ENCODE measurements around the gene COL13A1.

COL13A1 gene

DNA sequence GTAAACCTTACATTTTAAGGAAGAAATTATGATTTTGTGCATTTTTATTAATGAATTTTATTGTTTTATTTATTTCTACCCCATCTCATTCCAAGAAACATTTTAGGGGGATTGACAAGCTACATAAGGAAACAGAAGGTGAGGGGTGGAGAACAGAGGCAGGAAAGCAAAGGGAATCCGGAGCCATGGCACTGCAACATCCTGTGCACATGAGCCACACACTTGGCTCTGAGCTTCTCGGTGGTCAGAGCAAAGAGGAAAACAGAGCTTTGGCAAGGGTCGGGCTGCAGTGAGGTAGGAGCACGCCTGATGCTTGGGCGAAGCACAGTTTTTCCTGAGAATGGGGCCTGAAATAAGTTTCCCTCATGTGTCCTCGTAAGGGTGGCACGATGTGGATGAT is 68.9 kb downstream of the COL13A1 start:
- no peak for DNase-seq

DNA sequence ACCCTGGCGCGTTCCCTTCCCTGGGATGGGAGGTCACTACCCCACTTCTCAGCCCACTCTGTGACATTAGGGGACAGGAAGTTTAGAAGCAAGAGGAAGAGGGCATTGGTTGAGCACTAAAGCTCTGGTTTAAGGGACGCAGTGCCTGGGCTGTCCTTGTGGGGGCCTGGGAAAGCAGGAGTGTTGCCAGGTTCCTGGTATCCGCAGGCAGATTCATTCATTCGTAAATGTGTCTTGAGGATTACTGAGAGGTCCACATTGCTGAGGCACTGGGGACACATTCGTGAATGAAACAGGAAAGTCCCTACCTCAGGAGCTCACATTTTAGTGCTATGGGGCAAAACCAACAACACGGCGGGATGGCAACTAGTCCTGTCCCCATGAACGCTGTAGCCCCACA is 69.4 kb downstream of the COL13A1 start:
- no peak for DNase-seq

DNA sequence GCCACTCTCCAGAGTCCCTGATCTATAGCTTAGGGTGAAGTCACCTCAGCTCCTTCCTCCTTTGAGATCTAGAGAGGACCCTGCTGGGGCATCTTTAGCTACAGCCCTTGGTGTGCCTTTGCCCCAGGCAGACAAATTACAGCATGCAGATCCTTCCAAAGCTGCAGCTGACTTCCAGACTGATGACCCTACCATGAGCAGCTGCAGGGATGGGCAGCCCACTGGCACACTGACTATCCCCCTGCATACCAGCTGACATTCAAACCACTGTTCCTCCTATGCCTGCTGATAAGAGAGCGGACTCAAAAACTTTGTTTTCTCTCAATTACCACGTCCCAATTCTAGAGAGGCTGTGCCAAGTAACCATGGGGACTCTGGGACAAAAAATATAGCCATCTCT is 70.6 kb downstream of the COL13A1 start:
- no peak for DNase-seq

DNA sequence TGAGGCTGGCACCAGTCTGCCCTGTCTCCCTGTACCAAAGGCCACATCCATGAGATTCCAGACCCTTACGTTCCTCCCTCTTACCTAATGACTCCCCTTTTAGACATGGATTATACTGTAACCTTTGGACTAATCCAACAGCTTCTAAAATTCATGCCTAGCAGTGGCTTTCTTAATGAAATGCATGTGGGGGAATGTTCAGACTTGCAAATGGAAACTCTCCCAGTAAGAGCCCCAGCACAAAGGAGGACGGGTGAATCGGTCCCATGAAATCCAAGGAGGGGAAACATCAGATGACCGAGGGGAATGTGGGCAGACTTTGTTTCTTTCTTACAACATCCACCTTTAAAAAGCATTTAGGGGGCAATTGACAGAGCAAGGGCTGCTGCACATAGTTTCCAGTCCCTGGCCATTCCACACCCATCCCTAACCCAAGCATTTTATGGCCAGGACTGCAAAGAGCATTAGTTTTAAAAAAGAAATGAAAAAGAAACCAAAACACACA is 71.5 kb downstream of the COL13A1 start:
- no peak for DNase-seq

DNA sequence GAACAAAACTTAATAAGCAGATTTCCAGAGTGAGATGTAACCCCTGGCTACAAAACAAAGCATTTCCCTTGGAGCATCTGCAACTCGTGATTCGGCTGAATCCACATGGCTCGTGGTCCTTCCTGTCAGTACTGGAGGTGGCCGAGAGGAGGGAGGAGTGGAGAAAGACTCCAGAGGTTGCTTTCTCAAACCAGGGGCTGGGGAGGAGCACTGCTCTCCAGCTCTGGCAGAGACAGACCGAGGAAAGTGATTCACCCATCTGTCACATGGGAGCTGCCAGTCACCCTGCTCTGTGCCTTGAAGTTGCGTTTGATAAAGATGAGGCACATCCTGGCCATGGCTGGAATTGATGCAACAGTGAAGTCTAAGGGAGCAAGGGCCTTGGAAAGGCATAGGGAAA is 72.7 kb downstream of the COL13A1 start:
- no peak for DNase-seq

GRCh38 chr10:69875856-69876255 is 74.2 kb downstream of the COL13A1 start:
- no peak for DNase-seq

DNA sequence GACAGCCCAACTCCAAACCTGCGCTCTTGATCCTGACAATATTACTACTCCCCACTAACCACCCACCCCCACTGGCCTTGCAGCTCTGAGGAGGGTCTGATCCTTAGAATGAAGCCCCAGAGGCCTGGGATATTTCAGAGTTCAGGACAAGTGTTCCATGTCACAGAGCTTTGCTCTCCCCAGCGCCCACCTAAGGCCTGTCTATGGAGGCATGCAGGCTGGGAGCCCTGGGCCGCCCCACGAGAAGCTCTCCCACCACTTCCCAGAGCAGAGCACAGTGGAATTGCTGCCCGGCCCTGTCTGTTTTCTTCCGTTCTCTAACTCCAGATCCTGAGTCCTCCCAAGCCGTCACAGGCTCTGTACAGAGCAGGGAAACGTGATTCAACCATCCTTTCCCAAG is 74.6 kb downstream of the COL13A1 start:
- no peak for DNase-seq

- DNase-seq: no peak
Measured at GRCh38 chr10:69876931-69877330, 75.2 kb downstream of the COL13A1 start.

GRCh38 chr10:69878038-69878437 is 76.3 kb downstream of the COL13A1 start:
- DNase-seq: no peak

DNA sequence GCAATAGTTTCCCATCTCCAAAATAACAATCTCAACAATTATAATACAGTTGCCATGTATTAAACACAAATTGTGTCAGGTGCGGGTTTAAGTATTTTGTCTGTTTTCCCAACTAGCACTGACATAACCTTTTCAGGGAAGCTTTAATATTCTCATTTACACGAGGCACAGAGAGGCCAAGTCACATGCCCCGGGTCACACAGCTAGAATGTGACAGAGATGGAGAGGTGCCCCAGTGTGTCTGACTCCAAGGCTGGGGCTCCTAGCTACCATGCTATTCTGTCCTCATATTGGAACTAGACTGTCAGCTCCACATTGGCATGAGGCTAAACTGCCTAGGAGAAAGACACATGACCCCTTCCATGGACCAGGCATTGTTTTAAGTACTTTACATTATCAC is 77.2 kb downstream of the COL13A1 start:
- DNase-seq: no peak

GRCh38 chr10:69879634-69880257 is 78.0 kb downstream of the COL13A1 start:
- no peak for DNase-seq

- no peak for DNase-seq
Measured at GRCh38 chr10:69880301-69881081, 78.8 kb downstream of the COL13A1 start.

- no peak for DNase-seq
Measured at GRCh38 chr10:69881202-69881601, 79.5 kb downstream of the COL13A1 start.

GRCh38 chr10:69883310-69884023 is 81.8 kb downstream of the COL13A1 start:
- DNase-seq: no peak

- no peak for DNase-seq
Measured at GRCh38 chr10:69884024-69884367, 82.3 kb downstream of the COL13A1 start.

GRCh38 chr10:69884686-69885085 is 83.0 kb downstream of the COL13A1 start:
- DNase-seq: no peak

DNA sequence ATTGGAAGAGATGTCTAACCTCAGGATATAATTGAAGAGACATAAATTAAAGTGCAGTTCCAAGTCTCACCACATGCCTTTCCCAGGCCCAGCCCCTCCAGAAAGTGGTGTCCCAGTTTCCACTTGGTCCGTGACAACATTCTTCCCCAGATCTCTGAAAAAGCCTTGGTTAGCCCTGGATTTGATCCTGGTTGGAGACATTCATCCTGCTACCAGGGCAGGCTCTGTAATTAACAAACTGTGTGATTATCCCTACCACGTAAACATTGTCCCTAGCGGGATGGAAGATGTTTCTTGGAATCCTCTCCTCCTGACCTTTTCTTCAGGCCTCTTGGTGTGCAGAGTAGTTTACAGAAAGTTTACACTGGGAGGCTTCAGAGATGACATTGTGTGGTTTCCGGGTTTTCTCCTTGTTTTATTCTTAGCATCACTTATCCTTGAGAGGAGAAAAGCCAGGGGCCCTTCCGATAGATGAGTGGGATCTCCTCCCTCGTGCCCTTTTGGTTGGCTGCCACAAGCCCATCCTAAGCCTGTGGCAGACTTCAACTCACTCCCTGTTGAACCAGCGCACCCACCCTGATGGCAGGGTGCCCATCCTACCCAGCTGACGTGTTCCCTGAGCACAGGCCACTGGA is 83.8 kb downstream of the COL13A1 start:
- DNase-seq: no peak

DNA sequence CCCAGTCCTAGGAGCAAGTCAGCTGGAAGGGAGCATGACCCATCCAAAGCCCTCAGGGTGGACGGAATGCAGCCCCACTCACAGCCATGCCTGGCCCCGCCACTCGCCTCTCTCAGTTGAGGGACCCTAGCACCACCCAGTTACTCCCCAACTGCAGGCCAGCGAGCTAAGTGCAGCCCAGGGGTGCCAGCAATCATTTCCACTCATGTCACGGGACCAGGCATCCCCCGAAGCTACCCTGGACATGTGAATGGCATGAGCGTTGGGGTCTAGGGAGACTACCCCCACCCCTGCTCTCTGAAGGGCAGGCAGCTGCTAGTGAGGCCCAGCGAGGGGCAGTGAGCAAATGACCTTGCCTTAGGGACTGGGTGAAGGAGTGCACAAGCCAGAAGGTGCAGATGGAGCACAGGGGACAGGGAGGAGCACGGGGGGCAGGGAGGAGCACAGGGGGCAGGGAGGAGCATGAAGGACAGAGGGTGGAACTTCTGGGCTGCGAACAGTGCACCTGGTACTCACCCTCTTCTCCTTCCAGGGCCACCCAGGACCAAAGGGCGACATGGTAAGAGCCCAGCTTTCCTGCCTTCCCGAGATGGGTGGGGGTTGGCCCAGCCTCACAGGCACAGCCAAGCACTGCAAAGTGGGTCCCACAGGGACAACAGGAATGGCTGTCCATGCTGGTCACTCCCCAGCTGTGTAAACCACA is 87.3 kb downstream of the COL13A1 start:
- DNase-seq: no peak

DNA sequence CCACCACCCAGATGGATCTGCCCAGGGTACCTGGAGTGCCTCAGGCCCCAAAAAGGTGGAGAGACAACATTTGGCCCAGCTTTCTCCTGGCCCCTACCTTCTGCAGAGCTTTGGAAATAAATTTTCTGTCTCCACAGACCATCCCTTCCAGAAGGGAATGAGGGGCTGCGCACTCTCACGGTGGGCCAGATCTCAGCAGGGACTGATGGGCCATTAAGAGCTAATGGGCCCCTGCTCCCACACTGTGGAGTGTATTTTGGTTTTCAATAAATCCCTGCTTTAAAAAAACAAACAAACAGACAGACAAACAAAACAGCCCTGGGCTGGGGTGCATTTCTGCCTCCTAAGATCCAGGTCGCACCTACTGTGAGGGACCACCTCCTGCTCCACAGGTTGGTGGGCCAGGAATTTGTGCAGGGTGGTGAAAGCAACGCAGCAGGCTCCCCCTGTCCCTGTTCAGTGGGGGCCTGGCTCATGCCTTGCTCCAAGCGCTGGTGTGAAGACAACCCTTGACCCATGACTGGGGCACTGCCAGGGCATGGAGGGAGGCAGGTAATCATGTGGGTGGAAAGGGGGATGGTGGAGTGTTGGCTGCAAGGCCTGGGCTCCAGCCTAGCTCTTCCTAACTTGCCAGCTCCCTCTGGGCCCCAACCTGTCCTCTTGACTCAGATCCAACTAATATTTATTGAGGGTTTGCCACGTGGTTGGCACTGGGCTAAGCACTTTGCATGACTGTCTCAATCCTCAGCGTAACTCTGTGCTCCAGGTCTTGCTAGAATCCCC is 88.5 kb downstream of the COL13A1 start:
- no peak for DNase-seq

DNA sequence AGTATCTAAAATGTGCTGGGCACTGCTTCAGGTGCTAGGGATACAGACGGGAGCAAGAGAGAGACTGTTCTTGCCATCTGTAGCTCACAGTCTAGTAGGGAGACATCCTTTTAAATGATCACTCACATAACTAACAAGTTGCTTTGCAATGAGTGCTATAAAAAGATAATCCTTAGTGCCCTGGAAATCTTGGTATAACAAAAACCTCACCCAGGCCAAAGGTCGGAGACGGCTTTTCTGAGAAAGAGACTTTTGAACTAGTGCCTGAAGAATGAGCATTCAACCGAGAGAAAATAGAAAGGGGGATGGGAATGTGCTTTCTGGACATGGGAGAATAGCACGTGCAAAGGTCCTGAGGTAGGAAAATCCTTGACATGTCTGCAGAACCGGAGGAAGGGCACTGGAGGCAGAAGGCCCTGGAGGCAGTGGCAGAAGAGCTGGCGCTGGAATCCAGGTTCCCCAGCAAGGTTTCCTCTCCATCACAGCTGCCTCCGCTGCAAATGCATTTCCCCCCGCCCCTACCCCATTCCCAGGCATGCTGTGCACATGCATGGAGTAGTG is 89.4 kb downstream of the COL13A1 start:
- no peak for DNase-seq

GRCh38 chr10:69892406-69892805 is 90.7 kb downstream of the COL13A1 start:
- DNase-seq: no peak

DNA sequence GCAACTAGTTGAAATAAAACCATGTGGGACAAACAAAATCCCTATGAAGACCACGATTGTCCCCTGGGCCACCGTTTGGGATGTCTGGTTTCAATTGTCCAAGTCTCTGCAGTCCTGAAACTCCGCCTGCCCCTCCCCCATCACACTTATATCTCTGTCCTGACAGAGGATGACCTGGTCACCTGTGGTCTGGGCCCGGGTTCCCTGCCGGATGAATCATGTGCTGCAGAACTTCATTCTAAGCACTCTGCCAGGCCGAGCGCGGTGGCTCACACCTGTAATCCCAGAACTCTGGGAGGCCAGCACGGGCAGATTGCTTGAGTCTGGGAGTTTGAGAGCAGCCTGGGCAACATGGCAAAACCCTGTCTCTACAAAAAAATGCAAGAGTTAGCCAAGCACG is 91.1 kb downstream of the COL13A1 start:
- DNase-seq: no peak

Data from activated T-cell treated with anti-CD3 and anti-CD28 coated beads for 4 hours (primary cell).